ENCODE results near the gene IL1B.

GRCh38 chr2:112840068-112840445 is 3.5 kb upstream of the IL1B start:
- no peak for TF ChIP-seq CTCF (IDR thresholded peaks at IDR 0.05; ENCODE audit: low read length)
- TF ChIP-seq EZH2 (IDR thresholded peaks at IDR 0.05; ENCODE audit: borderline replicate concordance, low read length): no peak

Measured in OCI-LY1 (cell line).